SK-N-MC (cell line): ENCODE results near the gene TDRD12.

Experiments
- DNase-seq: peaks from one replicate; pipeline ENCODE4 v3.0.0-alpha.2; 2011; ENCODE audit warnings: low read depth, low spot score
- H3K27ac ChIP-seq: fragments of 200-600 bp; sonication (generic); 2 replicates; pipeline ENCODE4 v1.5.1; 2016; ENCODE audit warnings: mixed run types
- H3K36me3 ChIP-seq: fragments of 200-600 bp; sonication (generic); 2 replicates; pipeline ENCODE4 v1.6.1; 2017; ENCODE audit warnings: antibody characterized with exemption, low read length, mixed read lengths; ENCODE audit not compliant: insufficient read depth
- H3K4me3 ChIP-seq: fragments of 200-600 bp; sonication (generic); 2 replicates; pipeline ENCODE4 v1.5.1; 2016
- H3K9ac ChIP-seq: fragments of 200-600 bp; sonication (generic); 2 replicates; pipeline ENCODE4 v1.8.0; 2017; ENCODE audit warnings: mixed run types, mixed read lengths; ENCODE audit not compliant: insufficient read length
- H3K9me3 ChIP-seq: fragments of 200-600 bp; sonication (generic); 2 replicates; pipeline ENCODE4 v1.6.1; 2017; ENCODE audit warnings: low read depth, mild to moderate bottlenecking, antibody characterized with exemption, low read length, moderate library complexity, mixed read lengths
- EZH2 ChIP-seq: fragments of 200-600 bp; sonication (generic); IDR thresholded peaks from one replicate; pipeline ENCODE4 v1.6.1; 2017; ENCODE audit warnings: antibody characterized with exemption
- FOXP2 ChIP-seq: optimal IDR thresholded peaks from 2 replicates; pipeline ENCODE3; 2011; ENCODE audit warnings: mild to moderate bottlenecking, moderate library complexity; ENCODE audit not compliant: insufficient read depth; ENCODE audit errors: extremely low read length, control extremely low read depth
- POLR2AphosphoS5 ChIP-seq: IDR thresholded peaks from 2 replicates; pipeline ENCODE4 v1.6.1; 2012; ENCODE audit warnings: mild to moderate bottlenecking, low read depth, low read length, borderline replicate concordance

The TDRD12 gene

GRCh38 chr19:32676186-32676894, 43.2 kb upstream of the TDRD12 start:
- Histone ChIP-seq H3K36me3 (0 out of 2 replicates have a peak, but pooled peaks cover under 1% of the 10 kb centered on the region), H3K9me3 (no peaks in the 10 kb centered on the region), H3K4me3 (peak overlapping the region; percentile 92), H3K9ac (no peak overlapping the region), H3K27ac (no peak overlapping the region)
- no peak for DNase-seq
- TF ChIP-seq FOXP2, result no peak
- TF ChIP-seq POLR2AphosphoS5, result no peak
- TF ChIP-seq EZH2, result no peak

- no peak for DNase-seq
- Histone ChIP-seq H3K27ac (no peak overlapping the region), H3K9ac (no peak overlapping the region), H3K36me3 (no peaks in the 10 kb centered on the region), H3K9me3 (no peaks in the 10 kb centered on the region), H3K4me3 (no peak overlapping the region)
- TF ChIP-seq FOXP2 (no peak), POLR2AphosphoS5 (no peak), EZH2 (no peak)
Measured at GRCh38 chr19:32676895-32677359, 42.6 kb upstream of the TDRD12 start.

- Histone ChIP-seq H3K9me3 (no peaks in the 10 kb centered on the region), H3K4me3 (no peak overlapping the region)
Measured at GRCh38 chr19:32677657-32678056, 41.9 kb upstream of the TDRD12 start.

GRCh38 chr19:32680986-32681385, 38.6 kb upstream of the TDRD12 start:
- H3K9ac ChIP-seq, result no peak overlapping the region
- no peaks in the 10 kb centered on the region for H3K9me3 ChIP-seq
- no peak for DNase-seq
- H3K36me3 ChIP-seq, result no peaks in the 10 kb centered on the region
- TF ChIP-seq POLR2AphosphoS5 (no peak), FOXP2 (no peak), EZH2 (no peak)
- H3K4me3 ChIP-seq, result no peak overlapping the region
- no peak overlapping the region for H3K27ac ChIP-seq

More at GRCh38 chr19:32677657-32678056, 41.9 kb upstream of the TDRD12 start:
- Histone ChIP-seq H3K27ac (no peak overlapping the region), H3K36me3 (no peaks in the 10 kb centered on the region), H3K9ac (no peak overlapping the region)
- no peak for TF ChIP-seq EZH2
- no peak for TF ChIP-seq POLR2AphosphoS5
- no peak for TF ChIP-seq FOXP2
- DNase-seq, result no peak

- H3K9me3 ChIP-seq, result no peaks in the 10 kb centered on the region
- H3K36me3 ChIP-seq, result no peaks in the 10 kb centered on the region
- no peak overlapping the region for H3K27ac ChIP-seq
- no peak overlapping the region for H3K9ac ChIP-seq
- TF ChIP-seq FOXP2 (no peak), POLR2AphosphoS5 (no peak), EZH2 (no peak)
- H3K4me3 ChIP-seq, result no peak overlapping the region
- no peak for DNase-seq
Measured at GRCh38 chr19:32682317-32682716, 37.2 kb upstream of the TDRD12 start.

- no peaks in the 10 kb centered on the region for H3K36me3 ChIP-seq
- DNase-seq, result no peak
- TF ChIP-seq FOXP2, result no peak
- no peak for TF ChIP-seq POLR2AphosphoS5
- no peak for TF ChIP-seq EZH2
- H3K9ac ChIP-seq, result no peak overlapping the region
- H3K9me3 ChIP-seq, result no peaks in the 10 kb centered on the region
- H3K4me3 ChIP-seq, result no peak overlapping the region
- no peak overlapping the region for H3K27ac ChIP-seq
Measured at GRCh38 chr19:32686847-32687475, 32.6 kb upstream of the TDRD12 start.

- no peak for TF ChIP-seq EZH2
- no peak for TF ChIP-seq FOXP2
- no peak for TF ChIP-seq POLR2AphosphoS5
- Histone ChIP-seq H3K36me3 (no peaks in the 10 kb centered on the region), H3K9me3 (no peaks in the 10 kb centered on the region), H3K9ac (no peak overlapping the region), H3K4me3 (no peak overlapping the region), H3K27ac (no peak overlapping the region)
- no peak for DNase-seq
Measured at GRCh38 chr19:32687681-32688080, 31.9 kb upstream of the TDRD12 start.

- Histone ChIP-seq H3K9ac (no peak overlapping the region), H3K4me3 (no peak overlapping the region), H3K9me3 (no peaks in the 10 kb centered on the region), H3K36me3 (no peaks in the 10 kb centered on the region; the same call in 1 of the 2 replicates), H3K27ac (no peak overlapping the region)
- no peak for DNase-seq
- no peak for TF ChIP-seq FOXP2
- TF ChIP-seq EZH2, result no peak
- TF ChIP-seq POLR2AphosphoS5, result no peak
Measured at GRCh38 chr19:32688311-32688710, 31.3 kb upstream of the TDRD12 start.
